GM20000 (cell line): ENCODE measurements around the gene TIGD3.

Experiments
- DNase-seq: peaks from one replicate; pipeline ENCODE4 v3.0.0; 2012; ENCODE audit warnings: low spot score
- CTCF ChIP-seq: IDR thresholded peaks from 2 replicates; pipeline ENCODE4 v1.5.1; 2012; ENCODE audit warnings: mild to moderate bottlenecking, control low read depth; ENCODE audit errors: extremely low read depth, missing control alignments

TIGD3 gene

GRCh38 chr11:65357856-65358356, 3.4 kb downstream of the TIGD3 start:
- TF ChIP-seq CTCF = no peak
- DNase-seq = no peak

- DNase-seq = peak; percentile 77
- no peak for TF ChIP-seq CTCF
Observed at GRCh38 chr11:65362320-65362931, 7.9 kb downstream of the TIGD3 start.

DNA sequence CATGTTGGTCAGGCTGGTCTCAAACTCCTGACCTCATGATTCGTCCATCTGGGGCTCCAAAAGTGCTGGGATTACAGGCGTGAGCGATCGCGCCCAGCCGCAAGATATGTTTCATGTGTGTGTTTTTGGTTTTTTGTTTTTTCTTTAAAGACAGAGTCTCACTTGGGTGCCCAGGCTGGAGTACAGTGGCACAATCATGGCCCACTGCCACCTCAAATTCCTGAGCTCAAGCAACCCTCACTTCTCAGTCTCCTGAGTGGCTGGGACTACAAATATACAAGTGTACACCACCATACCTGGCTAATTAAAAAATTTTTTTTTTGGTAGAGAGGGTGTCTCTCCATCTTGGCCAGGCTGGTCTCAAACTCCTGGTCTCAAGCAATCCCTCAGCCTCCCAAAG, 8.4 kb downstream of the TIGD3 start:
- DNase-seq = no peak
- no peak for TF ChIP-seq CTCF

- no peak for DNase-seq
- TF ChIP-seq CTCF = no peak
Observed at GRCh38 chr11:65363770-65364169, 9.2 kb downstream of the TIGD3 start.

- DNase-seq = peak; percentile 84
- peak; percentile 31 for TF ChIP-seq CTCF
Observed at GRCh38 chr11:65366340-65366773, 11.8 kb downstream of the TIGD3 start.

GRCh38 chr11:65370659-65371049, 16.1 kb downstream of the TIGD3 start:
- DNase-seq = no peak
- TF ChIP-seq CTCF = no peak

DNA sequence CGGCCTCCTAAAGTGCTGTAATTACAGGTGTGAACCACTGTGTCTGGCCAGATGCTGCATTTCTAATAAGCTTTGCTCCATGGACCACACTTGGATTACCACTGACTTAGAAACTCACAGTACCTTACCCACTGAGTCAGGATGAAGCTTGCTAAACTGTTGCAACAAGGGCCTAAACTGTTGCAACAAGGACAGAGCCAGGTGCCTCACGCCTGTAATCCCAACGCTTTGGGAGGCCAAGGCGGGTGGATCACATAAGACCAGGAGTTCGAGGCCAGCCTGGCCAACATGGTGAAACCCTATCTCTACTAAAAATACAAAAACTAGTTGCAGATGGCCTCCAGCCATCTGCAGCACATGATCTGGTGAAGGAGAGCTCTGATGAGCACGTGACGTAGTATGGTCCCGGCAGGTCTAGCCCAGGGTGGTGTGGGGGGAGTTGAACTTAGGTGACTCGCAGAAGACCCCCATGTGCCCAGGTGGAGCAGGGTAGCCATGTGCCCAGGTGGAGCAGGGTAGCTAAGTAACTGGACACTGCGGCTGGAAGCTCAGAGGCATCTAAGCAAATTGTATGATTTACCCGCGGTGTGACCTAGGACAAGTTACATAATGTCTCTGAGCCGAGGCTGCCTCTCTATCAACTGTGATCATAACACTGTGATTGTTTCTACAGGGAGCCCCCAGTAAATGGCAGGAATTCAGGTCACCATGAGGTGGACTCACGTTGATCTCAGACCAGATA, 19.5 kb downstream of the TIGD3 start:
- no peak for DNase-seq

More for the DNA sequence above, 19.5 kb downstream of the TIGD3 start:
- TF ChIP-seq CTCF = no peak
